ENCODE measurements around the gene FOXA3. TPM values are rescaled to one million over a fixed set of nuclear protein-coding genes. Genes with fewer than 3 reads are reported as not detected.

The FOXA3 gene
- total and polyA plus RNA-seq, 2 donors (not counting 3 experiments of a cell fraction or from before 2014, with no cell fraction given): 0.06 TPM; not detected in 1

GRCh38 chr19:45883881-45884681 lies 20.0 kb downstream of the FOXA3 start:
- no peak overlapping the region for H3K4me3 ChIP-seq (replicated peaks in 1 of 3; ENCODE audit: insufficient read depth in 1 of 3, low read depth in 1 of 3, low read length in 3 of 3)
- no peak for TF ChIP-seq POLR2A (IDR thresholded peaks at IDR 0.05; ENCODE audit: low read depth, low read length)
- no peak for TF ChIP-seq GATA2 (IDR thresholded peaks at IDR 0.05; ENCODE audit: insufficient read depth, insufficient read length, low read depth, low read length)
- no peak for TF ChIP-seq MAX (IDR thresholded peaks at IDR 0.05; ENCODE audit: insufficient read depth, insufficient read length)
- TF ChIP-seq FOS (IDR thresholded peaks at IDR 0.05; ENCODE audit: borderline replicate concordance, insufficient read depth, low read length): no peak
- no peak for TF ChIP-seq JUN (IDR thresholded peaks at IDR 0.05; ENCODE audit: borderline replicate concordance, insufficient read depth, insufficient read length, low read depth)
- TF ChIP-seq MYC (IDR thresholded peaks at IDR 0.05; ENCODE audit: low read depth, low read length): no peak
- no peak for TF ChIP-seq EZH2 (IDR thresholded peaks at IDR 0.05; ENCODE audit: borderline replicate concordance, low read depth, low read length, severe bottlenecking)
- no peak for TF ChIP-seq POLR2AphosphoS5 (IDR thresholded peaks at IDR 0.05; ENCODE audit: insufficient read depth, low read depth, low read length)
- no peak for TF ChIP-seq CTCF (IDR thresholded peaks at IDR 0.05; ENCODE audit: extremely low read depth in 1 of 2, insufficient read depth in 1 of 2, low read depth in 1 of 2, low read length in 2 of 2)
- FAIRE-seq (no peak), DNase-seq (ENCODE audit: low read depth, low spot score) (no peak)
- H3K27me3 ChIP-seq (ENCODE audit: control insufficient read depth in 2 of 2, insufficient read depth in 2 of 2, low read length in 2 of 2): no peaks in the 10 kb centered on the region
- H3K4me2 ChIP-seq (ENCODE audit: insufficient read depth, low read length): no peak overlapping the region
- H2AFZ ChIP-seq (ENCODE audit: low read depth, low read length): no peak overlapping the region
- no peak overlapping the region for H3K27ac ChIP-seq (ENCODE audit: insufficient read depth, low read depth, low read length)
- H3K4me1 ChIP-seq (ENCODE audit: control insufficient read depth, extremely low read depth, insufficient read depth, low read length): peaks cover 10% of the 10 kb centered on the region
- H3K36me3 ChIP-seq (ENCODE audit: control insufficient read depth in 2 of 2, extremely low read depth in 1 of 2, insufficient read depth in 2 of 2, low read length in 2 of 2): no peaks in the 10 kb centered on the region
- dilution Hi-C loops (cut with MboI; ENCODE audit: extremely low pct_ligation_motif_present, low sequenced_read_pairs): no loop called here
- ChIA-PET CTCF (interaction anchor here (1.4 to 3.3 kb wide), 2 partner anchors 20 to 67 kb away, joined by 8 to 21 read pairs; partner anchors contain the start of genes FOXA3 and SYMPK), POLR2A (no interaction called here)
- BruUV-seq (replicated peaks): TSS peak; percentile 18
- no peaks in the 10 kb centered on the region for H3K9me3 ChIP-seq (replicated peaks; ENCODE audit: control insufficient read depth, insufficient read depth, low read length)
- no peak overlapping the region for H3K9ac ChIP-seq (replicated peaks; ENCODE audit: extremely low read depth, insufficient read depth, low read length)
- no peaks in the 10 kb centered on the region for H3K9me1 ChIP-seq (replicated peaks; ENCODE audit: control insufficient read depth, extremely low read depth, insufficient read depth, low read length)
- H3K79me2 ChIP-seq (ENCODE audit: control insufficient read depth, insufficient read depth, low read length): peaks cover 3% of the 10 kb centered on the region
- intact Hi-C loops (cut with micrococcal nuclease): loop anchor here (1.0 kb wide), 3 partner anchors 21 to 131 kb away; partner anchors contain the start of gene SYMPK
- H4K20me1 ChIP-seq (replicated peaks; ENCODE audit: control insufficient read depth, extremely low read depth, insufficient read depth, low read length): no peaks in the 10 kb centered on the region
